Measurements from ENCODE around the gene KRT40. TPM values are rescaled to one million over a fixed set of nuclear protein-coding genes. Genes with fewer than 3 reads are reported as not detected.

Gene KRT40
- total and polyA plus RNA-seq, 9 of the 15 experiments (the other 6 are each of a cell fraction or from before 2014, with no cell fraction given) = not detected

DNA sequence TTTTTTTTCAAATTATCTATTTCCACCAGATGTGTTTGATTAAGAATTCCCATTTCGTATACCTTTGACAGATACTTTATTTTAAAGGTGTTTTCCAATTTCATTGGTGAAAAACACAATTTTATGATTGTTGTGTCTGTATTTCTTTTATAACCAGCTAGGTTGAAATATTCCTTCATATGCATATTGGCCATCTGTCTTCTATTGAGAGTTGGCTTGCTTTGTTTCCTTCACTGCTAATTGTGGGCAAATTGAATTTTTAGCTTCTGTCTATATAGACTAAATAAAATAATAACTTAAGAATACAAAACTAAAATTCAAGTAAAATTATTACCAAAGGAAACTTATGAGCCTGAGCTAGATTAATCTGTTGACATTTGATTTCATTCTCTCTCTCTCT lies 11.0 kb upstream of the KRT40 start:
- CTCF ChIA-PET (ENCODE audit: low intra/inter-chr PET ratio) = no interaction called here
- no peak overlapping the region for H3K27ac ChIP-seq (ENCODE audit: extremely low read depth, low read depth, low read length)
- H3K9me3 ChIP-seq (replicated peaks; ENCODE audit: control insufficient read depth, insufficient read depth, low read depth, low read length) = no peaks in the 10 kb centered on the region
- H3K79me2 ChIP-seq (ENCODE audit: control insufficient read depth, insufficient read depth, low read length) = no peaks in the 10 kb centered on the region
- no peak for FAIRE-seq
- H2AFZ ChIP-seq (ENCODE audit: low read depth, low read length) = no peak overlapping the region
- no peak overlapping the region for H3K4me2 ChIP-seq (ENCODE audit: insufficient read depth, low read length)
- no peaks in the 10 kb centered on the region for H3K4me1 ChIP-seq (replicated peaks in 1 of 2; ENCODE audit: control insufficient read depth in 2 of 2, insufficient read depth in 2 of 2, low read length in 2 of 2)
- H4K20me1 ChIP-seq (replicated peaks; ENCODE audit: control insufficient read depth, insufficient read depth, low read length) = no peaks in the 10 kb centered on the region
- no peak overlapping the region for H3K9ac ChIP-seq (ENCODE audit: insufficient read depth in 1 of 2, low read depth in 2 of 2, low read length in 2 of 2)
- no TSS peak for BruUV-seq (replicated peaks)
- H3K4me3 ChIP-seq = no peak overlapping the region
- H3K36me3 ChIP-seq (ENCODE audit: control insufficient read depth, insufficient read depth, low read length) = no peaks in the 10 kb centered on the region
- H3K27me3 ChIP-seq (ENCODE audit: control insufficient read depth in 2 of 2, insufficient read depth in 2 of 2, low read length in 2 of 2) = peaks cover 0 to 5% of the 10 kb centered on the region in 2 experiments; a peak in 2 of 5 replicates
- in situ Hi-C loops (cut with MboI) (no loop called here), intact Hi-C loops (cut with micrococcal nuclease) (no loop called here)
- no peak for DNase-seq (ENCODE audit: extremely low read depth in 1 of 4, low spot score in 3 of 4)
- no peaks in the 10 kb centered on the region for H3K9me1 ChIP-seq (ENCODE audit: control insufficient read depth, insufficient read depth, low read length)
- ATAC-seq = no peak
- POLR2A ChIA-PET = interaction anchor here (0.9 to 2.0 kb wide), 3 partner anchors 8 to 15 kb away, joined by 3 to 8 read pairs (median 3); partner anchors contain the start of gene KRT40
- WGBS (ENCODE audit: insufficient coverage, low coverage, missing lambda C conversion rate) = 0% methylated on average over 1 of the region's 1 CpG
- TF ChIP-seq, protein P1, sequence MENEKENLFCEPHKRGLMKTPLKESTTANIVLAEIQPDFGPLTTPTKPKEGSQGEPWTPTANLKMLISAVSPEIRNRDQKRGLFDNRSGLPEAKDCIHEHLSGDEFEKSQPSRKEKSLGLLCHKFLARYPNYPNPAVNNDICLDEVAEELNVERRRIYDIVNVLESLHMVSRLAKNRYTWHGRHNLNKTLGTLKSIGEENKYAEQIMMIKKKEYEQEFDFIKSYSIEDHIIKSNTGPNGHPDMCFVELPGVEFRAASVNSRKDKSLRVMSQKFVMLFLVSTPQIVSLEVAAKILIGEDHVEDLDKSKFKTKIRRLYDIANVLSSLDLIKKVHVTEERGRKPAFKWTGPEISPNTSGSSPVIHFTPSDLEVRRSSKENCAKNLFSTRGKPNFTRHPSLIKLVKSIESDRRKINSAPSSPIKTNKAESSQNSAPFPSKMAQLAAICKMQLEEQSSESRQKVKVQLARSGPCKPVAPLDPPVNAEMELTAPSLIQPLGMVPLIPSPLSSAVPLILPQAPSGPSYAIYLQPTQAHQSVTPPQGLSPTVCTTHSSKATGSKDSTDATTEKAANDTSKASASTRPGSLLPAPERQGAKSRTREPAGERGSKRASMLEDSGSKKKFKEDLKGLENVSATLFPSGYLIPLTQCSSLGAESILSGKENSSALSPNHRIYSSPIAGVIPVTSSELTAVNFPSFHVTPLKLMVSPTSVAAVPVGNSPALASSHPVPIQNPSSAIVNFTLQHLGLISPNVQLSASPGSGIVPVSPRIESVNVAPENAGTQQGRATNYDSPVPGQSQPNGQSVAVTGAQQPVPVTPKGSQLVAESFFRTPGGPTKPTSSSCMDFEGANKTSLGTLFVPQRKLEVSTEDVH (IDR thresholded peaks at IDR 0.05; ENCODE audit: low read depth, partially characterized antibody) = no peak
- TF ChIP-seq, protein P2, sequence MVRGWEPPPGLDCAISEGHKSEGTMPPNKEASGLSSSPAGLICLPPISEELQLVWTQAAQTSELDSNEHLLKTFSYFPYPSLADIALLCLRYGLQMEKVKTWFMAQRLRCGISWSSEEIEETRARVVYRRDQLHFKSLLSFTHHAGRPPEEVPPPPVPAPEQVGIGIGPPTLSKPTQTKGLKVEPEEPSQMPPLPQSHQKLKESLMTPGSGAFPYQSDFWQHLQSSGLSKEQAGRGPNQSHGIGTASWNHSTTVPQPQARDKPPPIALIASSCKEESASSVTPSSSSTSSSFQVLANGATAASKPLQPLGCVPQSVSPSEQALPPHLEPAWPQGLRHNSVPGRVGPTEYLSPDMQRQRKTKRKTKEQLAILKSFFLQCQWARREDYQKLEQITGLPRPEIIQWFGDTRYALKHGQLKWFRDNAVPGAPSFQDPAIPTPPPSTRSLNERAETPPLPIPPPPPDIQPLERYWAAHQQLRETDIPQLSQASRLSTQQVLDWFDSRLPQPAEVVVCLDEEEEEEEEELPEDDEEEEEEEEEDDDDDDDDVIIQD (CRISPR knock-in tag; IDR thresholded peaks at IDR 0.05) = no peak
- TF ChIP-seq ZNF586 (CRISPR knock-in tag; conservative IDR thresholded peaks at IDR 0.05) (no peak), ZSCAN29 (IDR thresholded peaks at IDR 0.05) (no peak), ELF4 (CRISPR knock-in tag; IDR thresholded peaks at IDR 0.05) (no peak), GATAD2B (IDR thresholded peaks at IDR 0.05; ENCODE audit: borderline replicate concordance) (no peak), ETV5 (CRISPR knock-in tag; IDR thresholded peaks at IDR 0.05; ENCODE audit: low read depth) (no peak)
- TF ChIP-seq, protein P3, sequence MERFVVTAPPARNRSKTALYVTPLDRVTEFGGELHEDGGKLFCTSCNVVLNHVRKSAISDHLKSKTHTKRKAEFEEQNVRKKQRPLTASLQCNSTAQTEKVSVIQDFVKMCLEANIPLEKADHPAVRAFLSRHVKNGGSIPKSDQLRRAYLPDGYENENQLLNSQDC (CRISPR knock-in tag; IDR thresholded peaks at IDR 0.05) = no peak
- TF ChIP-seq, protein P4, sequence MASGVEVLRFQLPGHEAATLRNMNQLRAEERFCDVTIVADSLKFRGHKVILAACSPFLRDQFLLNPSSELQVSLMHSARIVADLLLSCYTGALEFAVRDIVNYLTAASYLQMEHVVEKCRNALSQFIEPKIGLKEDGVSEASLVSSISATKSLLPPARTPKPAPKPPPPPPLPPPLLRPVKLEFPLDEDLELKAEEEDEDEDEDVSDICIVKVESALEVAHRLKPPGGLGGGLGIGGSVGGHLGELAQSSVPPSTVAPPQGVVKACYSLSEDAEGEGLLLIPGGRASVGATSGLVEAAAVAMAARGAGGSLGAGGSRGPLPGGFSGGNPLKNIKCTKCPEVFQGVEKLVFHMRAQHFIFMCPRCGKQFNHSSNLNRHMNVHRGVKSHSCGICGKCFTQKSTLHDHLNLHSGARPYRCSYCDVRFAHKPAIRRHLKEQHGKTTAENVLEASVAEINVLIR (CRISPR knock-in tag; IDR thresholded peaks at IDR 0.05) = no peak
- TF ChIP-seq, protein P5, sequence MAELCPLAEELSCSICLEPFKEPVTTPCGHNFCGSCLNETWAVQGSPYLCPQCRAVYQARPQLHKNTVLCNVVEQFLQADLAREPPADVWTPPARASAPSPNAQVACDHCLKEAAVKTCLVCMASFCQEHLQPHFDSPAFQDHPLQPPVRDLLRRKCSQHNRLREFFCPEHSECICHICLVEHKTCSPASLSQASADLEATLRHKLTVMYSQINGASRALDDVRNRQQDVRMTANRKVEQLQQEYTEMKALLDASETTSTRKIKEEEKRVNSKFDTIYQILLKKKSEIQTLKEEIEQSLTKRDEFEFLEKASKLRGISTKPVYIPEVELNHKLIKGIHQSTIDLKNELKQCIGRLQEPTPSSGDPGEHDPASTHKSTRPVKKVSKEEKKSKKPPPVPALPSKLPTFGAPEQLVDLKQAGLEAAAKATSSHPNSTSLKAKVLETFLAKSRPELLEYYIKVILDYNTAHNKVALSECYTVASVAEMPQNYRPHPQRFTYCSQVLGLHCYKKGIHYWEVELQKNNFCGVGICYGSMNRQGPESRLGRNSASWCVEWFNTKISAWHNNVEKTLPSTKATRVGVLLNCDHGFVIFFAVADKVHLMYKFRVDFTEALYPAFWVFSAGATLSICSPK (IDR thresholded peaks at IDR 0.05; ENCODE audit: borderline replicate concordance) = no peak
- TF ChIP-seq, protein P6, sequence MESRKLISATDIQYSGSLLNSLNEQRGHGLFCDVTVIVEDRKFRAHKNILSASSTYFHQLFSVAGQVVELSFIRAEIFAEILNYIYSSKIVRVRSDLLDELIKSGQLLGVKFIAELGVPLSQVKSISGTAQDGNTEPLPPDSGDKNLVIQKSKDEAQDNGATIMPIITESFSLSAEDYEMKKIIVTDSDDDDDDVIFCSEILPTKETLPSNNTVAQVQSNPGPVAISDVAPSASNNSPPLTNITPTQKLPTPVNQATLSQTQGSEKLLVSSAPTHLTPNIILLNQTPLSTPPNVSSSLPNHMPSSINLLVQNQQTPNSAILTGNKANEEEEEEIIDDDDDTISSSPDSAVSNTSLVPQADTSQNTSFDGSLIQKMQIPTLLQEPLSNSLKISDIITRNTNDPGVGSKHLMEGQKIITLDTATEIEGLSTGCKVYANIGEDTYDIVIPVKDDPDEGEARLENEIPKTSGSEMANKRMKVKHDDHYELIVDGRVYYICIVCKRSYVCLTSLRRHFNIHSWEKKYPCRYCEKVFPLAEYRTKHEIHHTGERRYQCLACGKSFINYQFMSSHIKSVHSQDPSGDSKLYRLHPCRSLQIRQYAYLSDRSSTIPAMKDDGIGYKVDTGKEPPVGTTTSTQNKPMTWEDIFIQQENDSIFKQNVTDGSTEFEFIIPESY (CRISPR knock-in tag; IDR thresholded peaks at IDR 0.05) = no peak
- TF ChIP-seq, protein P7, sequence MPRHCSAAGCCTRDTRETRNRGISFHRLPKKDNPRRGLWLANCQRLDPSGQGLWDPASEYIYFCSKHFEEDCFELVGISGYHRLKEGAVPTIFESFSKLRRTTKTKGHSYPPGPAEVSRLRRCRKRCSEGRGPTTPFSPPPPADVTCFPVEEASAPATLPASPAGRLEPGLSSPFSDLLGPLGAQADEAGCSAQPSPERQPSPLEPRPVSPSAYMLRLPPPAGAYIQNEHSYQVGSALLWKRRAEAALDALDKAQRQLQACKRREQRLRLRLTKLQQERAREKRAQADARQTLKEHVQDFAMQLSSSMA (CRISPR knock-in tag; IDR thresholded peaks at IDR 0.05) = no peak

Data from K562 (cell line).